Astrocyte (in vitro differentiated cells and primary cell): ENCODE measurements around the gene UQCR10. TPM values are rescaled to one million over a fixed set of nuclear protein-coding genes. Genes with fewer than 3 reads are reported as not detected.

Source experiments
- DNase-seq: peaks from one replicate; pipeline ENCODE4 v3.0.0-alpha.2; 2010; ENCODE audit warnings: low read depth
- FAIRE-seq: peaks from 2 replicates; lab custom pipeline; 2011; peaks lifted over from hg19 to GRCh38; lab: Jason Lieb, UNC
- H2AFZ ChIP-seq: 2 replicates; pipeline ENCODE4 v1.6.0; 2012; ENCODE audit warnings: low read depth, low read length, inconsistent platforms
- H3K27ac ChIP-seq: 2 replicates; pipeline ENCODE4 v1.5.1; 2011; ENCODE audit warnings: low read depth, low read length, inconsistent platforms
- H3K27me3 ChIP-seq: 2 replicates; pipeline ENCODE4 v1.6.0; 2011; ENCODE audit warnings: low read length, inconsistent platforms; ENCODE audit not compliant: insufficient read depth
- H3K36me3 ChIP-seq: 2 replicates; pipeline ENCODE4 v1.5.1; 2011; ENCODE audit warnings: low read length, inconsistent platforms; ENCODE audit not compliant: insufficient read depth
- H3K4me1 ChIP-seq: 2 replicates; pipeline ENCODE4 v1.5.1; 2011; ENCODE audit warnings: low read length, inconsistent platforms; ENCODE audit not compliant: insufficient read depth
- H3K4me2 ChIP-seq: 2 replicates; pipeline ENCODE4 v1.6.0; 2012; ENCODE audit warnings: low read length, inconsistent platforms
- H3K4me3 ChIP-seq: 2 replicates; pipeline ENCODE4 v1.5.1; 2011; ENCODE audit warnings: low read depth, mild to moderate bottlenecking, low read length, inconsistent platforms; ENCODE audit not compliant: insufficient read depth
- H3K79me2 ChIP-seq: 2 replicates; pipeline ENCODE4 v1.6.0; 2012; ENCODE audit warnings: mild to moderate bottlenecking, low read length, inconsistent platforms; ENCODE audit not compliant: insufficient read depth
- H3K9ac ChIP-seq: 2 replicates; pipeline ENCODE4 v1.6.0; 2012; ENCODE audit warnings: mild to moderate bottlenecking, low read length, inconsistent platforms
- H3K9me3 ChIP-seq: 2 replicates; pipeline ENCODE4 v1.5.1; 2012; ENCODE audit warnings: low read depth, mild to moderate bottlenecking, low read length, inconsistent platforms; ENCODE audit not compliant: insufficient read depth
- H4K20me1 ChIP-seq: 2 replicates; pipeline ENCODE4 v1.6.0; 2012; ENCODE audit warnings: low read length, inconsistent platforms; ENCODE audit not compliant: insufficient read depth
- H3K27ac Mint-ChIP-seq: one replicate; pipeline ENCODE4 v1.8.0; 2021; ENCODE audit warnings: mild to moderate bottlenecking, mixed read lengths; ENCODE audit not compliant: unreplicated experiment
- H3K27me3 Mint-ChIP-seq: one replicate; pipeline ENCODE4 v1.8.0; 2021; ENCODE audit warnings: low read depth, mixed read lengths; ENCODE audit not compliant: unreplicated experiment
- H3K36me3 Mint-ChIP-seq: one replicate; pipeline ENCODE4 v1.8.0; 2021; ENCODE audit warnings: low read depth, mixed read lengths; ENCODE audit not compliant: unreplicated experiment
- H3K4me1 Mint-ChIP-seq: one replicate; pipeline ENCODE4 v1.8.0; 2021; ENCODE audit warnings: low read depth, mixed read lengths; ENCODE audit not compliant: unreplicated experiment
- H3K4me3 Mint-ChIP-seq: one replicate; pipeline ENCODE4 v1.8.0; 2021; ENCODE audit warnings: mild to moderate bottlenecking, moderate library complexity, mixed read lengths; ENCODE audit not compliant: unreplicated experiment
- H3K9me3 Mint-ChIP-seq: one replicate; pipeline ENCODE4 v1.8.0; 2021; ENCODE audit warnings: mild to moderate bottlenecking, mixed read lengths; ENCODE audit not compliant: unreplicated experiment
- CTCF ChIP-seq: IDR thresholded peaks from 2 replicates; pipeline ENCODE4 v1.5.1; 2011; ENCODE audit warnings: low read depth, mild to moderate bottlenecking, inconsistent platforms, low read length, moderate library complexity; ENCODE audit not compliant: insufficient read depth
- EZH2 ChIP-seq: IDR thresholded peaks from 2 replicates; pipeline ENCODE4 v1.6.1; 2012; ENCODE audit warnings: mild to moderate bottlenecking, low read length, inconsistent platforms; ENCODE audit not compliant: insufficient read depth
- total RNA-seq: library from RNA; stranded (reverse); gene quantifications from 2 replicates; pipeline ENCODE4 v1.2.1, GENCODE V29; 2021

UQCR10 gene
- total RNA-seq, 1 donor from 2014 or later = 112 TPM

- FAIRE-seq (no peak), DNase-seq (no peak)
- Histone ChIP-seq H4K20me1 (no peaks in the 10 kb centered on the region), H3K4me3 (no peak overlapping the region), H3K9ac (no peak overlapping the region), H3K27ac (no peak overlapping the region), H3K79me2 (no peaks in the 10 kb centered on the region), H2AFZ (no peak overlapping the region), H3K27me3 (no peaks in the 10 kb centered on the region), H3K4me2 (no peak overlapping the region), H3K4me1 (no peaks in the 10 kb centered on the region), H3K36me3 (peaks cover 2% of the 10 kb centered on the region), H3K9me3 (no peaks in the 10 kb centered on the region)
- no peak overlapping the region for H3K4me3 Mint-ChIP-seq
- no peak overlapping the region for H3K27ac Mint-ChIP-seq
- H3K4me1 Mint-ChIP-seq = no peaks in the 10 kb centered on the region
- H3K27me3 Mint-ChIP-seq = no peaks in the 10 kb centered on the region
- no peaks in the 10 kb centered on the region for H3K9me3 Mint-ChIP-seq
- H3K36me3 Mint-ChIP-seq = peaks cover 20% of the 10 kb centered on the region
- TF ChIP-seq EZH2 = no peak
- no peak for TF ChIP-seq CTCF
Observed at GRCh38 chr22:29741926-29742325, 25.2 kb upstream of the UQCR10 start.

- H3K4me3 ChIP-seq = no peak overlapping the region
- H3K27me3 ChIP-seq = no peaks in the 10 kb centered on the region
- H4K20me1 ChIP-seq = no peaks in the 10 kb centered on the region
- no peaks in the 10 kb centered on the region for H3K9me3 ChIP-seq
- Mint-ChIP-seq H3K4me1 (no peaks in the 10 kb centered on the region), H3K27ac (no peak overlapping the region), H3K36me3 (peaks cover 18% of the 10 kb centered on the region), H3K4me3 (no peak overlapping the region), H3K9me3 (no peaks in the 10 kb centered on the region), H3K27me3 (no peaks in the 10 kb centered on the region)
- no peak for FAIRE-seq
- no peaks in the 10 kb centered on the region for H3K79me2 ChIP-seq
- H3K27ac ChIP-seq = no peak overlapping the region
- H3K9ac ChIP-seq = no peak overlapping the region
- H2AFZ ChIP-seq = no peak overlapping the region
- peaks cover 2% of the 10 kb centered on the region for H3K36me3 ChIP-seq
- TF ChIP-seq CTCF (no peak), EZH2 (no peak)
- no peak overlapping the region for H3K4me2 ChIP-seq
- DNase-seq = no peak
- H3K4me1 ChIP-seq = no peaks in the 10 kb centered on the region
Observed at GRCh38 chr22:29742326-29742725, 24.8 kb upstream of the UQCR10 start.

- H3K4me2 ChIP-seq = no peak overlapping the region
- Mint-ChIP-seq H3K27me3 (no peaks in the 10 kb centered on the region), H3K4me1 (no peaks in the 10 kb centered on the region), H3K4me3 (no peak overlapping the region), H3K27ac (no peak overlapping the region), H3K9me3 (no peaks in the 10 kb centered on the region), H3K36me3 (peaks cover 20% of the 10 kb centered on the region)
- no peaks in the 10 kb centered on the region for H3K4me1 ChIP-seq
- H3K36me3 ChIP-seq = peaks cover 2% of the 10 kb centered on the region
- no peak for FAIRE-seq
- H4K20me1 ChIP-seq = no peaks in the 10 kb centered on the region
- H3K9me3 ChIP-seq = no peaks in the 10 kb centered on the region
- DNase-seq = no peak
- no peaks in the 10 kb centered on the region for H3K27me3 ChIP-seq
- H3K4me3 ChIP-seq = no peak overlapping the region
- H3K27ac ChIP-seq = no peak overlapping the region
- H3K9ac ChIP-seq = no peak overlapping the region
- no peak overlapping the region for H2AFZ ChIP-seq
- TF ChIP-seq EZH2 = no peak
- no peak for TF ChIP-seq CTCF
- no peaks in the 10 kb centered on the region for H3K79me2 ChIP-seq
Observed at GRCh38 chr22:29744902-29745301, 22.3 kb upstream of the UQCR10 start.
